Testis (tissue), 3 donors: ENCODE results near the gene NMB. TPM values are rescaled to one million over a fixed set of nuclear protein-coding genes. Genes with fewer than 3 reads are reported as not detected.
A peak's percentile ranks its signal among the peaks of the same experiment; 100 is the strongest.
"Not testable (repeated sequence)": the region's sequence is repeated elsewhere in the genome, so short reads cannot be mapped to it uniquely, and the experiment has no call there.

Experiments
- DNase-seq: peaks from one replicate; pipeline ENCODE4 v3.0.0-alpha.2; 2019
- H3K27ac ChIP-seq, 2 donors: fragments of 200-600 bp; sonication (generic); one replicate each; pipeline ENCODE4 v1.5.1; 2019
- H3K27me3 ChIP-seq: fragments of 200-600 bp; sonication (generic); one replicate; pipeline ENCODE4 v1.5.1; 2019
- H3K36me3 ChIP-seq: fragments of 200-600 bp; sonication (generic); one replicate; pipeline ENCODE4 v1.5.1; 2017; ENCODE audit warnings: low read depth; ENCODE audit errors: missing control alignments
- H3K4me1 ChIP-seq: fragments of 200-600 bp; sonication (generic); one replicate; pipeline ENCODE4 v1.5.1; 2019
- H3K4me3 ChIP-seq, 2 donors: fragments of 200-600 bp; sonication (generic); one replicate each; pipeline ENCODE4 v1.5.1; 2017 to 2019
- H3K9me3 ChIP-seq: fragments of 200-600 bp; sonication (generic); one replicate; pipeline ENCODE4 v1.5.1; 2017
- CTCF ChIP-seq, 3 experiments: fragments of 450-650 bp in 2 of 3; fragments of 200-600 bp in 1 of 3; sonication (generic) in 1 of 3; IDR thresholded peaks; one replicate each; pipeline ENCODE4 v1.5.1; 2016 to 2019; ENCODE audit warnings: antibody characterized with exemption in 3 of 3, mild to moderate bottlenecking in 2 of 3, moderate library complexity in 1 of 3
- POLR2A ChIP-seq: fragments of 450-650 bp; IDR thresholded peaks from one replicate; pipeline ENCODE4 v1.6.1; 2017; ENCODE audit warnings: antibody characterized with exemption, mild to moderate bottlenecking, moderate library complexity
- WGBS, 2 donors: methylation state at CpG; one replicate each; pipeline ENCODE4 v1.1.5; 2018; 5-methylcytosine and 5-hydroxymethylcytosine counted together
- intact Hi-C: fragments of 100-400 bp; cut with DNase I; formaldehyde crosslinking; loops from one replicate; pipeline ENCODE4 v1.15.1; 2023; ENCODE audit warnings: low total_unique reads
- polyA plus RNA-seq: library from polyadenylated mRNA; stranded (reverse); fragments of 350-450 nt; fragmentation: Illumina TruSeq; extraction: RNeasy Lipid Tissue Mini Kit (QIAGEN cat#74804); gene quantifications from one replicate; pipeline ENCODE4 v1.2.3, GENCODE V29; 2014; ENCODE audit warnings: low read depth, low replicate concordance; ENCODE audit not compliant: insufficient read depth
- total RNA-seq, 2 donors: library from RNA; depleted of rRNA; stranded (reverse); fragments of >200 nt; gene quantifications; one replicate each; pipeline ENCODE4 v1.2.3, GENCODE V29; 2016

The NMB gene
- total and polyA plus RNA-seq, 3 donors from 2014 or later: 7.5 to 17.5 (median 11.0) TPM

DNA sequence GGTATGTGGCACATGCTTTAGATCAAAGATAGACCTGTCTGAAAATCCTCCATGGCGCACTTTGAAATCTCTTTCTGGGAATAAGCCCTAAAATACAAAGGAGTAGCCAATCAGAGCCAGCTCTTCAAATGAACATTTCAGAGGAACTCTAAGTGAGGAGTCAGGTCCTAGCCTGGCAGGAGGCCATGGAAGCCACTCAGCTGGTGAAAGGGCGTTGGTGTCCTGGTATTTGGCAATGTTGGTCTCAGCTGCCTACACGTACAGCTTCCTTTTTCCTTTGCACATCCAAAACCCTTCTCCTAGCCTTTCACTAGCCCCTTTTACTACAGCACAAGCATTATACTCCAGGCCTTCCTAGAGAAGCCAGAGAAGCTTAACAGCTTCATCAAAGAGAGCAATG is 9.5 kb downstream of the NMB start:
- DNase-seq: peak; percentile 54
- 56 to 71% methylated on average over 3 of the region's 3 CpGs for WGBS, 2 donors

GRCh38 chr15:84647726-84648125 is 10.3 kb downstream of the NMB start:
- Histone ChIP-seq H3K4me3 (no peak overlapping the region), H3K36me3 (no peaks in the 10 kb centered on the region), H3K27me3 (no peaks in the 10 kb centered on the region), H3K27ac (no peak overlapping the region), H3K9me3 (no peaks in the 10 kb centered on the region), H3K4me1 (peaks cover 26% of the 10 kb centered on the region)
- intact Hi-C loops: no loop called here
- no peak for DNase-seq
- no peak for TF ChIP-seq POLR2A

More for the DNA sequence above, 9.5 kb downstream of the NMB start:
- H3K36me3 ChIP-seq: no peaks in the 10 kb centered on the region
- H3K4me3 ChIP-seq: no peak overlapping the region
- no peaks in the 10 kb centered on the region for H3K9me3 ChIP-seq
- intact Hi-C loops: no loop called here
- TF ChIP-seq CTCF (IDR thresholded peaks at IDR 0.05) (no peak), POLR2A (no peak)
- H3K27ac ChIP-seq: no peak overlapping the region
- peaks cover 34% of the 10 kb centered on the region for H3K4me1 ChIP-seq
- H3K27me3 ChIP-seq: no peaks in the 10 kb centered on the region

- H3K4me3 ChIP-seq: no peak overlapping the region
- no peaks in the 10 kb centered on the region for H3K9me3 ChIP-seq
- no peak overlapping the region for H3K27ac ChIP-seq
- no peak for DNase-seq
- peaks cover 10% of the 10 kb centered on the region for H3K4me1 ChIP-seq
- 93 to 95% methylated on average over 7 to 10 of the region's 10 CpGs for WGBS, 2 donors
- H3K36me3 ChIP-seq: no peaks in the 10 kb centered on the region
- H3K27me3 ChIP-seq: no peaks in the 10 kb centered on the region
- TF ChIP-seq POLR2A: no peak
- TF ChIP-seq CTCF (IDR thresholded peaks at IDR 0.05): no peak
- intact Hi-C loops: no loop called here
Observed at GRCh38 chr15:84645997-84646396, 12.0 kb downstream of the NMB start.

GRCh38 chr15:84645496-84645895 is 12.5 kb downstream of the NMB start:
- H3K27ac ChIP-seq: no peak overlapping the region
- intact Hi-C loops: no loop called here
- TF ChIP-seq CTCF (IDR thresholded peaks at IDR 0.05): no peak
- no peak for TF ChIP-seq POLR2A
- no peak for DNase-seq
- H3K9me3 ChIP-seq: no peaks in the 10 kb centered on the region
- H3K36me3 ChIP-seq: no peaks in the 10 kb centered on the region
- no peak overlapping the region for H3K4me3 ChIP-seq
- H3K27me3 ChIP-seq: no peaks in the 10 kb centered on the region
- WGBS, 2 donors: 94 to 96% methylated on average over 9 to 10 of the region's 10 CpGs
- H3K4me1 ChIP-seq: peaks cover 7% of the 10 kb centered on the region

- Histone ChIP-seq H3K4me3 (no peak overlapping the region), H3K36me3 (no peaks in the 10 kb centered on the region), H3K9me3 (no peaks in the 10 kb centered on the region), H3K4me1 (peaks cover 3% of the 10 kb centered on the region), H3K27me3 (no peaks in the 10 kb centered on the region), H3K27ac (no peak overlapping the region)
- no peak for TF ChIP-seq POLR2A
- no peak for TF ChIP-seq CTCF (IDR thresholded peaks at IDR 0.05)
- DNase-seq: no peak
- WGBS, 2 donors: 89 to 91% methylated on average over 6 of the region's 6 CpGs
- intact Hi-C loops: no loop called here
Observed at GRCh38 chr15:84643838-84644237, 14.2 kb downstream of the NMB start.

DNA sequence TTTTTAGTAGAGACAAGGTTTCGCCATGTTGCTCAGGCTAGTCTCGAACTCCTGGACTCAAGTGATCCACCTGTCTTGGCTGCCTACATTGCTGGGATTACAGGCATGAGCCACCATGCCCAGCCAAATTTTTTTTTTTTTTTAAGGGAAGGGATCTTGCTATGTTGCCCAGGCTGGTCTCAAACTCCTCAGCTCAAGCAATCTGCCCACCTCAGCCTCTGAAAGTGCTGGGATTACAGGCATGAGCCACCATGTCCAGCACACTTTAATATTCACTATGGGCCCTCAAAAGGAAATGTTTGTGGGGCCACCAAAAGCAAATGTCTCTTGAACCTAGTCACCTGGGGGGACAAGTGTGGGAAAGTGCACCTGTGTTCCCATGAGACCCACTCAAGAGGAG is 15.4 kb downstream of the NMB start:
- 70 to 75% methylated on average over 2 of the region's 2 CpGs for WGBS, 2 donors
- H3K4me1 ChIP-seq, DNase-seq, H3K27me3 ChIP-seq, H3K27ac ChIP-seq, H3K36me3 ChIP-seq, H3K9me3 ChIP-seq, intact Hi-C loops, H3K4me3 ChIP-seq: not testable (repeated sequence)

DNA sequence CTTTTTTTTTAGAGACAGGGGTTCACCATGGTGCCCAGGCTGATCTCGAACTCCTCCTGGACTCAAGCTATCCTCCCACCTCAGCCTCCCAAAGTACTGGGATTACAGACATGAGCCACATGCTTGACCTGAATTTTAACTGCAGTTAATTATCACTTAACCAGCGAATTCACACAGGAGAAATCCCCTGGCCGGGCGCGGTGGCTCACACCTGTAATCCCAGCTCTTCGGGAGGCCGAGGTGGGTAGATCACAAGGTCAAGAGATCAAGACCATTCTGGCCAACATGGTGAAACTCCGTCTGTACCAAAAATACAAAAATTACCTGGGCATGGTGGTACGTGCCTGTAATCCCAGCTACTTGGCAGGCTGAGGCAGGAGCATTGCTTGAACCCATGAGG is 16.1 kb downstream of the NMB start:
- H3K36me3 ChIP-seq, H3K4me3 ChIP-seq, H3K9me3 ChIP-seq, DNase-seq, H3K27me3 ChIP-seq, intact Hi-C loops, H3K4me1 ChIP-seq, H3K27ac ChIP-seq: not testable (repeated sequence)
- 91 to 95% methylated on average over 9 of the region's 9 CpGs for WGBS, 2 donors
